IPS-20b (cell line): ENCODE data around the gene RGS19.

Source experiments
- H3K27ac ChIP-seq: one replicate; pipeline ENCODE4 v1.5.1; 2013; ENCODE audit warnings: low read length
- H3K27me3 ChIP-seq: 2 replicates; pipeline ENCODE4 v1.6.1; 2013; ENCODE audit warnings: mild to moderate bottlenecking, low read length, inconsistent platforms; ENCODE audit not compliant: insufficient read depth
- H3K36me3 ChIP-seq: 2 replicates; pipeline ENCODE4 v1.6.1; 2013; ENCODE audit warnings: low read depth, mild to moderate bottlenecking, inconsistent platforms, low read length, moderate library complexity; ENCODE audit not compliant: insufficient read depth
- H3K4me1 ChIP-seq: 2 replicates; pipeline ENCODE4 v1.6.1; 2013; ENCODE audit warnings: mild to moderate bottlenecking, control low read depth, inconsistent platforms, low read length, moderate library complexity; ENCODE audit not compliant: insufficient read depth
- H3K4me3 ChIP-seq: 2 replicates; pipeline ENCODE4 v1.5.1; 2013; ENCODE audit warnings: mild to moderate bottlenecking, low read length, inconsistent platforms
- H3K9ac ChIP-seq: 2 replicates; pipeline ENCODE4 v1.6.1; 2013; ENCODE audit warnings: low read depth, mild to moderate bottlenecking, inconsistent platforms, low read length, moderate library complexity
- H3K9me3 ChIP-seq: 2 replicates; pipeline ENCODE4 v1.6.1; 2013; ENCODE audit warnings: mild to moderate bottlenecking, low read depth, low read length, inconsistent platforms; ENCODE audit not compliant: insufficient read depth

RGS19 gene

GRCh38 chr20:64043768-64044167 is 35.5 kb downstream of the RGS19 start:
- no peaks in the 10 kb centered on the region for H3K9me3 ChIP-seq
- peaks cover 97% of the 10 kb centered on the region for H3K27me3 ChIP-seq
- no peaks in the 10 kb centered on the region for H3K4me1 ChIP-seq
- no peak overlapping the region for H3K9ac ChIP-seq
- no peak overlapping the region for H3K27ac ChIP-seq
- H3K4me3 ChIP-seq: no peak overlapping the region
- H3K36me3 ChIP-seq: no peaks in the 10 kb centered on the region

GRCh38 chr20:64042054-64042781 is 37.1 kb downstream of the RGS19 start:
- peak overlapping the region; percentile 56; the same call in 1 of the 2 replicates for H3K4me3 ChIP-seq
- H3K9me3 ChIP-seq: no peaks in the 10 kb centered on the region
- peaks cover 97% of the 10 kb centered on the region for H3K27me3 ChIP-seq
- no peaks in the 10 kb centered on the region for H3K36me3 ChIP-seq
- H3K9ac ChIP-seq: no peak overlapping the region
- H3K4me1 ChIP-seq: no peaks in the 10 kb centered on the region
- no peak overlapping the region for H3K27ac ChIP-seq

GRCh38 chr20:64041781-64042053 is 37.6 kb downstream of the RGS19 start:
- H3K36me3 ChIP-seq: no peaks in the 10 kb centered on the region
- H3K4me1 ChIP-seq: no peaks in the 10 kb centered on the region; the same call in 1 of the 2 replicates
- peak overlapping the region; percentile 56; the same call in 1 of the 2 replicates for H3K4me3 ChIP-seq
- H3K27ac ChIP-seq: no peak overlapping the region
- H3K9ac ChIP-seq: no peak overlapping the region
- no peaks in the 10 kb centered on the region for H3K9me3 ChIP-seq
- peaks cover 97% of the 10 kb centered on the region for H3K27me3 ChIP-seq

- peaks cover 97% of the 10 kb centered on the region for H3K27me3 ChIP-seq
- H3K9me3 ChIP-seq: no peaks in the 10 kb centered on the region
- H3K4me3 ChIP-seq: no peak overlapping the region
- H3K9ac ChIP-seq: no peak overlapping the region
- H3K4me1 ChIP-seq: no peaks in the 10 kb centered on the region; the same call in 1 of the 2 replicates
- no peaks in the 10 kb centered on the region for H3K36me3 ChIP-seq
- no peak overlapping the region for H3K27ac ChIP-seq
Observed at GRCh38 chr20:64041040-64041780, 38.1 kb downstream of the RGS19 start.

- H3K27me3 ChIP-seq: peaks cover 89% of the 10 kb centered on the region
Observed at GRCh38 chr20:64040231-64041039, 38.9 kb downstream of the RGS19 start.

GRCh38 chr20:64039293-64040160 is 39.8 kb downstream of the RGS19 start:
- Histone ChIP-seq H3K9me3 (no peaks in the 10 kb centered on the region), H3K27ac (no peak overlapping the region), H3K9ac (no peak overlapping the region), H3K36me3 (no peaks in the 10 kb centered on the region), H3K4me1 (peaks cover 4% of the 10 kb centered on the region; the same call in 1 of the 2 replicates), H3K4me3 (peak overlapping the region; percentile 65), H3K27me3 (peaks cover 80% of the 10 kb centered on the region)

More at GRCh38 chr20:64040231-64041039, 38.9 kb downstream of the RGS19 start:
- no peaks in the 10 kb centered on the region for H3K9me3 ChIP-seq
- H3K4me1 ChIP-seq: peaks cover 2% of the 10 kb centered on the region; the same call in 1 of the 2 replicates
- H3K9ac ChIP-seq: no peak overlapping the region
- no peaks in the 10 kb centered on the region for H3K36me3 ChIP-seq
- H3K27ac ChIP-seq: no peak overlapping the region
- H3K4me3 ChIP-seq: no peak overlapping the region

- H3K4me3 ChIP-seq: peak overlapping the region; percentile 65
- no peak overlapping the region for H3K9ac ChIP-seq
- H3K4me1 ChIP-seq: peaks cover 4% of the 10 kb centered on the region; the same call in 1 of the 2 replicates
- no peak overlapping the region for H3K27ac ChIP-seq
- no peaks in the 10 kb centered on the region for H3K9me3 ChIP-seq
- peaks cover 72% of the 10 kb centered on the region for H3K27me3 ChIP-seq
- H3K36me3 ChIP-seq: no peaks in the 10 kb centered on the region
Observed at GRCh38 chr20:64038565-64039292, 40.6 kb downstream of the RGS19 start.

GRCh38 chr20:64038224-64038564 is 41.1 kb downstream of the RGS19 start:
- H3K4me1 ChIP-seq: peaks cover 4% of the 10 kb centered on the region; the same call in 1 of the 2 replicates
- no peaks in the 10 kb centered on the region for H3K9me3 ChIP-seq
- H3K36me3 ChIP-seq: no peaks in the 10 kb centered on the region
- H3K27me3 ChIP-seq: peaks cover 67% of the 10 kb centered on the region
- no peak overlapping the region for H3K27ac ChIP-seq
- H3K4me3 ChIP-seq: peak overlapping the region; percentile 65; the same call in 1 of the 2 replicates
- no peak overlapping the region for H3K9ac ChIP-seq

GRCh38 chr20:64037498-64038213 is 41.7 kb downstream of the RGS19 start:
- Histone ChIP-seq H3K9ac (no peak overlapping the region), H3K4me3 (peak overlapping the region; percentile 65; the same call in 1 of the 2 replicates), H3K27me3 (peaks cover 64% of the 10 kb centered on the region), H3K36me3 (0 out of 2 replicates have a peak, but pooled peaks cover 3% of the 10 kb centered on the region), H3K9me3 (no peaks in the 10 kb centered on the region), H3K4me1 (peaks cover 4% of the 10 kb centered on the region; the same call in 1 of the 2 replicates), H3K27ac (no peak overlapping the region)

- peaks cover 4% of the 10 kb centered on the region; the same call in 1 of the 2 replicates for H3K4me1 ChIP-seq
- H3K4me3 ChIP-seq: no peak overlapping the region
Observed at GRCh38 chr20:64037199-64037497, 42.2 kb downstream of the RGS19 start.

More at GRCh38 chr20:64037199-64037497, 42.2 kb downstream of the RGS19 start:
- H3K36me3 ChIP-seq: peaks cover 8% of the 10 kb centered on the region
- H3K27ac ChIP-seq: no peak overlapping the region
- no peaks in the 10 kb centered on the region for H3K9me3 ChIP-seq
- peaks cover 60% of the 10 kb centered on the region for H3K27me3 ChIP-seq
- H3K9ac ChIP-seq: no peak overlapping the region
